ENCODE measurements around the gene HERC3. TPM values are rescaled to one million over a fixed set of nuclear protein-coding genes. Genes with fewer than 3 reads are reported as not detected.

HERC3 gene
- total and polyA plus RNA-seq, 4 donors, result 6.2 to 48.0 (median 24.9) TPM

Small RNA genes lying within 50 kb of the gene (small RNA-seq; reads per million reads assigned to genes)
- gene RF02115 (ENCODE audit: low replicate concordance) (not detected), gene RNU6-33P (ENCODE audit: low replicate concordance) (not detected)

Other genes with a start within 250 kb of the HERC3 start
- 10 to 100 TPM; 12.1 to 21.7 TPM for gene HERC6, start 213.6 kb upstream of the HERC3 start, total RNA-seq
- gene HERC6, start 213.6 kb upstream of the HERC3 start, polyA plus RNA-seq, result 1 to 10 TPM; 3.4 to 7.9 TPM
- 1 to 10 TPM; 3.9 to 7.8 TPM for gene HERC5, start 135.4 kb upstream of the HERC3 start, total RNA-seq
- gene HERC5, start 135.4 kb upstream of the HERC3 start, polyA plus RNA-seq, result 1 to 10 TPM; 4.7 to 6.0 TPM
- 10 to 100 TPM; 63.7 to 82.0 TPM for gene PYURF, start 68.7 kb upstream of the HERC3 start, total RNA-seq
- 100 to 1,000 TPM in 1 of 2 donors, 10 to 100 TPM in 1; 79.9 to 106 TPM for gene PYURF, start 68.7 kb upstream of the HERC3 start, polyA plus RNA-seq
- gene NAP1L5, start 105.3 kb downstream of the HERC3 start, total RNA-seq, result 1 to 10 TPM; 2.6 to 8.8 TPM
- gene NAP1L5, start 105.3 kb downstream of the HERC3 start, polyA plus RNA-seq, result 1 to 10 TPM; 2.7 to 3.7 TPM